Chondrocyte (in vitro differentiated cells): ENCODE data around the gene MXI1. TPM values are rescaled to one million over a fixed set of nuclear protein-coding genes. Genes with fewer than 3 reads are reported as not detected.

Source experiments
- DNase-seq: peaks from one replicate; pipeline ENCODE4 v3.0.0; 2021; ENCODE audit warnings: mixed read lengths, low spot score
- H3K27ac Mint-ChIP-seq: one replicate; pipeline ENCODE4 v1.8.0; 2021; ENCODE audit warnings: mild to moderate bottlenecking, moderate library complexity, mixed read lengths; ENCODE audit not compliant: unreplicated experiment
- H3K27me3 Mint-ChIP-seq: 2 replicates; pipeline ENCODE4 v1.8.0; 2021; ENCODE audit warnings: low read depth, mixed read lengths
- H3K36me3 Mint-ChIP-seq: 2 replicates; pipeline ENCODE4 v1.8.0; 2021; ENCODE audit warnings: low read depth, mixed read lengths
- H3K4me1 Mint-ChIP-seq: 2 replicates; pipeline ENCODE4 v1.8.0; 2021; ENCODE audit warnings: low read depth, mild to moderate bottlenecking, mixed read lengths
- H3K4me3 Mint-ChIP-seq: one replicate; pipeline ENCODE4 v1.8.0; 2021; ENCODE audit warnings: mild to moderate bottlenecking, moderate library complexity, mixed read lengths; ENCODE audit not compliant: unreplicated experiment
- H3K9me3 Mint-ChIP-seq: 2 replicates; pipeline ENCODE4 v1.8.0; 2021; ENCODE audit warnings: low read depth, mixed read lengths
- total RNA-seq: library from RNA; stranded (reverse); gene quantifications from 3 replicates; pipeline ENCODE4 v1.2.1, GENCODE V29; 2021
- TF ChIP-seq, protein P1 (sequence below): fragments of 200-600 bp; sonication (generic); IDR thresholded peaks from 2 replicates; pipeline ENCODE4 v1.5.0; 2021; ENCODE audit warnings: antibody characterized with exemption, mild to moderate bottlenecking, moderate library complexity

Gene MXI1
- total RNA-seq, 1 donor from 2014 or later, result 26.8 TPM

DNA sequence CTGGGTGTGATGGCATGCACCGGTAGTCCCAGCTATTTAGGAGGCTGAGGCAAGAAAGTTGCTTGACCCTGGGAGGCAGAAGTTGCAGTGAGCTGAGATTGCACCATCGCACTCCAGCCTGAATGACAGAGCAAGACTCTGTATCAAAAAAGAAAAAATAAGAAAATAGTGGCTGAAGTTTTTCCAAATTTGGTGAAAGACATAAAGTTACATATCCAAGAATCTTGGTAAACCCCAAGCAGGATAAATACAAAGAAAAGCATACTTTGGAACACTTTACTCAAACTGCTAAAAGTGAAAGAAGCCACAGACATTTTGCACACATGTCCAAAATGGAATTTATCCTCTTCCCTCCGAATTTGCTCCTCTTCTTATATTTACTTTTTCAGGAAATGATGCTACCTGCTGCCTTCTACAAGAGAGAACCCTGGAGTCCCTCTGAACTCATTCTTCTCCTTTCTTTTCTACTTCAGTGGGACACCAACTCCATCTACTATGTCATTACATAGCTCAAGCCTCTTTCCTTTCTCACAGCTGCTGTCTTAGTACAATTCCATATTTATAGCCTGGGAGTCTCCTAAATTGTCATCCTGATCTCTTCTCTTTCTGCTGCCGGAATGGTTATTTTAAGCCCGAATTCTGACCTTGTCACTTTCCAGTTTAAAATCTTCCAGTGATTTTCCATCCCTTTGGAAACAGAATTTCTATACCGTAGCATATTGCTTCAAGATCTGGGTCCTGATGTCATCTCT, 114.6 kb downstream of the MXI1 start:
- no peak for DNase-seq
- Mint-ChIP-seq H3K27ac (no peak overlapping the region), H3K27me3 (no peaks in the 10 kb centered on the region), H3K4me3 (no peak overlapping the region), H3K9me3 (peaks cover 19% of the 10 kb centered on the region), H3K36me3 (peaks cover 10% of the 10 kb centered on the region), H3K4me1 (peaks cover 20% of the 10 kb centered on the region)
- TF ChIP-seq, protein P1, sequence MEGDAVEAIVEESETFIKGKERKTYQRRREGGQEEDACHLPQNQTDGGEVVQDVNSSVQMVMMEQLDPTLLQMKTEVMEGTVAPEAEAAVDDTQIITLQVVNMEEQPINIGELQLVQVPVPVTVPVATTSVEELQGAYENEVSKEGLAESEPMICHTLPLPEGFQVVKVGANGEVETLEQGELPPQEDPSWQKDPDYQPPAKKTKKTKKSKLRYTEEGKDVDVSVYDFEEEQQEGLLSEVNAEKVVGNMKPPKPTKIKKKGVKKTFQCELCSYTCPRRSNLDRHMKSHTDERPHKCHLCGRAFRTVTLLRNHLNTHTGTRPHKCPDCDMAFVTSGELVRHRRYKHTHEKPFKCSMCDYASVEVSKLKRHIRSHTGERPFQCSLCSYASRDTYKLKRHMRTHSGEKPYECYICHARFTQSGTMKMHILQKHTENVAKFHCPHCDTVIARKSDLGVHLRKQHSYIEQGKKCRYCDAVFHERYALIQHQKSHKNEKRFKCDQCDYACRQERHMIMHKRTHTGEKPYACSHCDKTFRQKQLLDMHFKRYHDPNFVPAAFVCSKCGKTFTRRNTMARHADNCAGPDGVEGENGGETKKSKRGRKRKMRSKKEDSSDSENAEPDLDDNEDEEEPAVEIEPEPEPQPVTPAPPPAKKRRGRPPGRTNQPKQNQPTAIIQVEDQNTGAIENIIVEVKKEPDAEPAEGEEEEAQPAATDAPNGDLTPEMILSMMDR, result no peak

DNA sequence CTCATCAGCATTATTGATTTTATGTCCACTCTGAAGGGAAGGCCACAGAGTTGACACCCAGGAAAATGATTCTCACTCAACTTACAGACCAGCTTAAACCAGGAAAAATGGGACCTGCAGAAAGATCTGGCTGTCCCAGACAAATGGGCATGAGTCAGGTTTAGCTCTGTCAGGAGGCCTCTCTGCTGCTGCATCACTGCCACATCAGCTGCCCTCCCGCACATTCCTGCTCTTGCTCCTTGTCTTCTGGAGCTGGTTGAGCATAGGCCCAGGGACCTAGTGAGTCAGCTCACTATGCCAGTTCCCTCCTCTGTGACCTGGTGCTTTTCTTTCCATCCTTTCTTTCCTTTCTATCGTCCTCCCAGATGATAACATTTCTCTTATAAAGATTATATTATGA, 116.1 kb downstream of the MXI1 start:
- no peaks in the 10 kb centered on the region for H3K27me3 Mint-ChIP-seq
- no peak overlapping the region for H3K4me3 Mint-ChIP-seq
- H3K9me3 Mint-ChIP-seq, result peaks cover 19% of the 10 kb centered on the region
- H3K4me1 Mint-ChIP-seq, result peaks cover 24% of the 10 kb centered on the region
- DNase-seq, result no peak
- TF ChIP-seq, protein P1, result no peak
- H3K27ac Mint-ChIP-seq, result peak overlapping the region; percentile 65
- peaks cover 10% of the 10 kb centered on the region for H3K36me3 Mint-ChIP-seq

DNA sequence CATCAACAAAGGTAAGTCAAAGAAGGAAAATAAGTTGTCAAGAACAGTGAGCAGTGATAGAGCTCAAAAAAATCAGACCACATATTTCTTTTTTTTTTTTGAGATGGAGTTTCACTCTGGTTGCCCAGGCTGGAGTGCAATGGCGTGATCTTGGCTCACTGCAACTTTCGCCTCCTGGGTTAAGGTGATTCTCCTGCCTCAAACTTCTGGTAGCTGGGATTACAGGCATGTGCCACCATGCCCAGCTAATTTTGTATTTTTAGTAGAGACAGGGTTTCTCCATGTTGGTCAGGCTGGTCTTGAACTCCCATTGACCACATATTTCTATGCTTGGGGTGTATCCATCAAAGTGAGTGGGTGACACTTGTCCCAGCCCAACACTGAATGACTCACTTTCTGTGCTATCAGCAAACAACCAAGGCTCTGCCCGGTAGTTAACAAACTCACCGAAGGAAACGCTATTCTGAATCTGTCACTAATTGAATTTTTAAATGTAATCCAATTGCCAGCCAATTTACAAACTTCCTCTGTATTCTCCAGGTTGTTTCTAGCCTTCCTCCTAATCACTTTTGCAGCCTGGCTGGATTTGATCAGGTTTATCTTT, 116.9 kb downstream of the MXI1 start:
- peaks cover 10% of the 10 kb centered on the region for H3K36me3 Mint-ChIP-seq
- H3K27me3 Mint-ChIP-seq, result no peaks in the 10 kb centered on the region
- TF ChIP-seq, protein P1, result no peak
- H3K4me1 Mint-ChIP-seq, result peaks cover 24% of the 10 kb centered on the region
- H3K9me3 Mint-ChIP-seq, result peaks cover 21% of the 10 kb centered on the region
- H3K4me3 Mint-ChIP-seq, result no peak overlapping the region
- no peak for DNase-seq
- H3K27ac Mint-ChIP-seq, result no peak overlapping the region

DNA sequence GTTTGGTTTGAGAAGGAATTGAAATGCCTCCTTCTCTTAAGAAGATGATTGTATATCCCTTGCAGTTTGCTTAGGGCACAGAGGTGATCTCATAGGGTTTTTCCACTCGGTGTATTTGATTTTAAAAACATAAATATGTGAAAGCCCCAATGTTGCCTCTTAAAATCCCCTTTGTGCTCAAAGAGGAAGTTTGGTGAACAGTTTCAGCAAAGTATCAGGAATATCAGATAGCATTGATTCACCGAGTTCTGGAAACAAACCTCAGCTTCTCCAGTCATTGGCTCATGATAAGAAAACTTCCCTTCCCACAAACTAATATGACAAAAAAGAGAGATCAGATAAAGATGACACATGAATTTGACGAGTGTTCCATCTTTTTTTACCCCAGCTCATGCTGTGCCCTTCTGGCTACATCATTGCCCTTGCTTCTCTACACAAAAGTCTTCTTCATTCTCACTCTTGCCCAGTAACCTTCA, 117.4 kb downstream of the MXI1 start:
- H3K4me1 Mint-ChIP-seq, result peaks cover 24% of the 10 kb centered on the region
- peaks cover 21% of the 10 kb centered on the region for H3K9me3 Mint-ChIP-seq
- H3K36me3 Mint-ChIP-seq, result peaks cover 8% of the 10 kb centered on the region
- no peak overlapping the region for H3K27ac Mint-ChIP-seq
- no peaks in the 10 kb centered on the region for H3K27me3 Mint-ChIP-seq
- DNase-seq, result no peak
- no peak overlapping the region for H3K4me3 Mint-ChIP-seq
- TF ChIP-seq, protein P1, result no peak

DNA sequence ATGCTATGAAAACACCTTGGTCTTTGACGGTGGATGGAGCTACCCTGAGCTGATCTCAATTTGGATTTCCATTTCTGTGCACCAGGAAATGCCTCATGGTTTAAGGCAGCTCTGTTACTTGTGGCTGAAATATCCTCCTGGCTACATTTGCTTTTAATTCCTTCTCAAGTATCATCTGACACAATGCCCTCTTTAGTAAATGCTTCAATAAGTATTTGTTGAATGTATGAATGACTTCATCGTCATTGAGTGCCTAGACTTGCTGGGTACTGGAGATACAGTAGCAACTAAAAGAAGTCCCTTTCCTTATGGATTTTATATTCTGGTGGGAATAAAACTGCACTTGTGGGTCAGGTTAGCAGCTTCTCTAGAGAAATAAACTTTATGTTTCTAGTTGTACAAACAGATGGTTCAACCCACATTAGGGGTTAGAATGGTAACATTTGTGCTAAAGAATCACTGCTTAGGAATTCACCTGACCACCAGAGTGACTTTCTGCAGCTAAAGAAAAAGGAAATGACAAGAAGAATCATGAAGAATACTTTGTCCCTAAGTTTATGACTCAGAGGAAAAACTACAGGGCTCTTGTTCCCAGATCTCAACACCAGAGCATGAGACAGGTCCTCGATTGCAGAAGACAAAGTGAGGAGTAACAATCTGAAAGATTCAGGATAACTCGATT, 119.1 kb downstream of the MXI1 start:
- peak overlapping the region; percentile 71 for H3K27ac Mint-ChIP-seq

More for the DNA sequence above, 119.1 kb downstream of the MXI1 start:
- no peak overlapping the region for H3K4me3 Mint-ChIP-seq
- TF ChIP-seq, protein P1, result no peak
- no peaks in the 10 kb centered on the region for H3K27me3 Mint-ChIP-seq
- H3K9me3 Mint-ChIP-seq, result peaks cover 23% of the 10 kb centered on the region
- peaks cover 13% of the 10 kb centered on the region for H3K36me3 Mint-ChIP-seq
- DNase-seq, result no peak
- H3K4me1 Mint-ChIP-seq, result peaks cover 24% of the 10 kb centered on the region
